Endothelial cell of umbilical vein (primary cell): Measurements from ENCODE around the gene TBCD. TPM values are rescaled to one million over a fixed set of nuclear protein-coding genes. Genes with fewer than 3 reads are reported as not detected.

Source experiments
- BruUV-seq: library from RNA; stranded (reverse); fragments of 400-500 nt; replicated peaks from 2 replicates; lab custom pipeline; 2021; lab: Mats Ljungman, UMichigan
- CTCF ChIA-PET: fragments of 300-600, 350-600 bp; sonication (Branson Sonifier 250); formaldehyde crosslinking; loops from one replicate; lab custom pipeline; 2021; ENCODE audit warnings: antibody characterized with exemption, inconsistent platforms; lab: Charles Lee
- POLR2A ChIA-PET: fragments of 300-600, 350-600 bp; sonication (Branson Sonifier 250); formaldehyde crosslinking; loops from one replicate; lab custom pipeline; 2021; ENCODE audit warnings: antibody characterized with exemption, inconsistent platforms; lab: Charles Lee
- DNase-seq: peaks from one replicate; pipeline ENCODE4 v3.0.0-alpha.2; 2011; ENCODE audit warnings: low read depth, low spot score
- FAIRE-seq: peaks from 2 replicates; lab custom pipeline; 2011; peaks lifted over from hg19 to GRCh38; lab: Jason Lieb, UNC
- H2AFZ ChIP-seq: 2 replicates; pipeline ENCODE4 v1.6.0; 2012; ENCODE audit warnings: low read depth, low read length, control low read depth, inconsistent platforms
- H3K27ac ChIP-seq: 2 replicates; pipeline ENCODE4 v1.5.1; 2011; ENCODE audit warnings: low read depth, mild to moderate bottlenecking, control low read depth, low read length, moderate library complexity; ENCODE audit not compliant: insufficient read depth
- H3K27me3 ChIP-seq, 2 experiments: 2 replicates each; pipeline versions ENCODE4 v1.6.0 to v1.6.1; 2011; ENCODE audit warnings: low read length in 2 of 2, mixed read lengths in 1 of 2; ENCODE audit not compliant: control insufficient read depth in 2 of 2, insufficient read depth in 2 of 2
- H3K36me3 ChIP-seq, 2 experiments: 2 replicates in 1 of 2; 3 replicates in 1 of 2; pipeline ENCODE4 v1.5.1; 2011; ENCODE audit warnings: low read length in 2 of 2, mild to moderate bottlenecking in 1 of 2, moderate library complexity in 1 of 2; ENCODE audit not compliant: control insufficient read depth in 2 of 2, insufficient read depth in 2 of 2; ENCODE audit errors: extremely low read depth in 1 of 2
- H3K4me1 ChIP-seq: 3 replicates; pipeline ENCODE4 v1.5.1; 2011; ENCODE audit warnings: mild to moderate bottlenecking, low read length; ENCODE audit not compliant: control insufficient read depth, insufficient read depth; ENCODE audit errors: extremely low read depth
- H3K4me2 ChIP-seq: 2 replicates; pipeline ENCODE4 v1.6.1; 2011; ENCODE audit warnings: low read length, control low read depth, mixed read lengths; ENCODE audit not compliant: insufficient read depth
- H3K4me3 ChIP-seq, 3 experiments: fragments of 200-600 bp in 1 of 3; sonication (generic), shearing (Covaris generic) in 1 of 3; replicated peaks in 1 of 3; 2 replicates each; pipeline ENCODE4 v1.5.1; 2011 to 2016; ENCODE audit warnings: control low read depth in 3 of 3, low read length in 3 of 3, mild to moderate bottlenecking in 2 of 3, inconsistent platforms in 1 of 3, low read depth in 1 of 3, moderate library complexity in 1 of 3; ENCODE audit not compliant: insufficient read depth in 1 of 3
- H3K79me2 ChIP-seq: 2 replicates; pipeline ENCODE4 v1.6.0; 2012; ENCODE audit warnings: low read length, inconsistent platforms; ENCODE audit not compliant: control insufficient read depth, insufficient read depth
- H3K9ac ChIP-seq: replicated peaks from 2 replicates; pipeline ENCODE3; 2011; ENCODE audit warnings: low read length, control low read depth; ENCODE audit not compliant: insufficient read depth; ENCODE audit errors: extremely low read depth
- H3K9me1 ChIP-seq: replicated peaks from 3 replicates; pipeline ENCODE4 v1.6.0; 2011; ENCODE audit warnings: mild to moderate bottlenecking, low read length; ENCODE audit not compliant: control insufficient read depth, insufficient read depth; ENCODE audit errors: extremely low read depth
- H3K9me3 ChIP-seq: replicated peaks from 2 replicates; pipeline ENCODE4 v1.5.1; 2012; ENCODE audit warnings: low read length, inconsistent platforms; ENCODE audit not compliant: control insufficient read depth, insufficient read depth
- H4K20me1 ChIP-seq: replicated peaks from 2 replicates; pipeline ENCODE3; 2011; ENCODE audit warnings: mild to moderate bottlenecking, low read length; ENCODE audit not compliant: control insufficient read depth, insufficient read depth; ENCODE audit errors: extremely low read depth
- CTCF ChIP-seq, 2 donors: IDR thresholded peaks; 1 replicate in 1 of 2; 2 replicates in 1 of 2; pipeline ENCODE4 v1.5.1; 2011; ENCODE audit warnings: low read length in 2 of 2, mild to moderate bottlenecking in 2 of 2, moderate library complexity in 2 of 2, control low read depth in 1 of 2, inconsistent platforms in 1 of 2, low read depth in 1 of 2; ENCODE audit not compliant: insufficient read depth in 1 of 2; ENCODE audit errors: extremely low read depth in 1 of 2
- EZH2 ChIP-seq: IDR thresholded peaks from 2 replicates; pipeline ENCODE4 v1.6.1; 2012; ENCODE audit warnings: borderline replicate concordance, low read depth, mild to moderate bottlenecking, moderate library complexity, low read length, inconsistent platforms; ENCODE audit not compliant: severe bottlenecking
- FOS ChIP-seq: IDR thresholded peaks from 2 replicates; pipeline ENCODE4 v1.6.1; 2011; ENCODE audit warnings: mild to moderate bottlenecking, low read length, moderate library complexity, borderline replicate concordance; ENCODE audit not compliant: insufficient read depth
- GATA2 ChIP-seq: IDR thresholded peaks from 2 replicates; pipeline ENCODE4 v1.7.0; 2011; ENCODE audit warnings: low read depth, mild to moderate bottlenecking, moderate library complexity, mixed read lengths, low read length; ENCODE audit not compliant: insufficient read length, insufficient read depth
- JUN ChIP-seq: IDR thresholded peaks from 2 replicates; pipeline ENCODE4 v1.6.1; 2011; ENCODE audit warnings: borderline replicate concordance, low read depth; ENCODE audit not compliant: insufficient read length, insufficient read depth
- MAX ChIP-seq: IDR thresholded peaks from 2 replicates; pipeline ENCODE4 v1.6.1; 2011; ENCODE audit not compliant: insufficient read depth, insufficient read length
- MYC ChIP-seq: IDR thresholded peaks from one replicate; pipeline ENCODE4 v1.6.1; 2011; ENCODE audit warnings: mild to moderate bottlenecking, low read depth, low read length
- POLR2A ChIP-seq: IDR thresholded peaks from 2 replicates; pipeline ENCODE4 v1.6.1; 2012; ENCODE audit warnings: low read depth, mild to moderate bottlenecking, control low read depth, low read length
- POLR2AphosphoS5 ChIP-seq: IDR thresholded peaks from 2 replicates; pipeline ENCODE4 v1.6.1; 2012; ENCODE audit warnings: low read depth, mild to moderate bottlenecking, control low read depth, low read length, moderate library complexity; ENCODE audit not compliant: insufficient read depth
- dilution Hi-C: fragments of 300-500 bp; cut with MboI; formaldehyde crosslinking; loops from one replicate; pipeline ENCODE4 v1.15.0; 2019; ENCODE audit warnings: low sequenced_read_pairs; ENCODE audit not compliant: extremely low pct_ligation_motif_present
- intact Hi-C: fragments of 100-400 bp; cut with micrococcal nuclease; formaldehyde crosslinking; loops from one replicate; pipeline ENCODE4 v1.10.0; 2022
- polyA plus RNA-seq, 4 experiments: library from polyadenylated mRNA; depleted of rRNA in 3 of 4; stranded (reverse) in 3 of 4; unstranded in 1 of 4; fragments of >200 nt; gene quantifications; 2 replicates each; pipeline versions ENCODE4 v1.2.1 to v1.2.3, GENCODE V29; 2011 to 2012; ENCODE audit warnings: missing spikeins in 1 of 4
- total RNA-seq: library from RNA; stranded (reverse); gene quantifications from 2 replicates; pipeline ENCODE4 v1.2.3, GENCODE V29; 2021

TBCD gene
- total and polyA plus RNA-seq, 2 donors (not counting 3 experiments of a cell fraction or from before 2014, with no cell fraction given) = 121 to 145 TPM

GRCh38 chr17:82812058-82812457, 60.2 kb downstream of the TBCD start:
- Histone ChIP-seq H3K4me3 (no peak overlapping the region), H3K9ac (no peak overlapping the region), H3K4me1 (peaks cover 2% of the 10 kb centered on the region), H3K9me1 (no peaks in the 10 kb centered on the region), H3K36me3 (peaks cover 0 to 4% of the 10 kb centered on the region in 2 experiments), H3K27me3 (no peaks in the 10 kb centered on the region), H3K9me3 (no peaks in the 10 kb centered on the region), H4K20me1 (no peaks in the 10 kb centered on the region), H3K4me2 (no peak overlapping the region), H3K79me2 (no peaks in the 10 kb centered on the region), H2AFZ (no peak overlapping the region), H3K27ac (no peak overlapping the region)
- TF ChIP-seq POLR2A (no peak), JUN (no peak), MAX (no peak), CTCF (IDR thresholded peaks at IDR 0.05; ENCODE audit: extremely low read depth in 1 of 2, insufficient read depth in 1 of 2, low read depth in 1 of 2, low read length in 2 of 2) (no peak), EZH2 (no peak), FOS (no peak), MYC (no peak), GATA2 (no peak), POLR2AphosphoS5 (no peak)
- no peak for FAIRE-seq
- intact Hi-C loops (no loop called here), dilution Hi-C loops (no loop called here)
- CTCF ChIA-PET = no interaction called here
- BruUV-seq = no TSS peak
- POLR2A ChIA-PET = no interaction called here
- DNase-seq = no peak
